Choroid plexus epithelial cell (primary cell): ENCODE measurements around the gene STYX.

Experiments used
- DNase-seq: peaks from one replicate; pipeline ENCODE4 v3.0.0-alpha.2; 2010; ENCODE audit warnings: low read depth
- H3K4me3 ChIP-seq: 2 replicates; pipeline ENCODE4 v1.5.1; 2011; ENCODE audit warnings: low read depth, mild to moderate bottlenecking, control low read depth, low read length, moderate library complexity
- CTCF ChIP-seq: conservative IDR thresholded peaks from 2 replicates; pipeline ENCODE4 v1.5.1; 2011; ENCODE audit warnings: low read depth, mild to moderate bottlenecking, control low read depth, inconsistent platforms, low read length, moderate library complexity

STYX gene

GRCh38 chr14:52729925-52730708 lies at the start of gene STYX:
Gene STYX (plus strand): TSS chr14:52730166. CDS start chr14:52730475, 309 bp downstream.
- H3K4me3 ChIP-seq = peak within 1 kb of the TSS; percentile 75
- DNase-seq = peak; percentile 99
- no peak for TF ChIP-seq CTCF

GRCh38 chr14:52683985-52684520 lies 45.9 kb upstream of the STYX start:
- TF ChIP-seq CTCF = no peak
- no peak overlapping the region for H3K4me3 ChIP-seq

GRCh38 chr14:52686176-52686575 lies 43.8 kb upstream of the STYX start:
- TF ChIP-seq CTCF = no peak
- no peak for DNase-seq
- no peak overlapping the region for H3K4me3 ChIP-seq

More at GRCh38 chr14:52683985-52684520, 45.9 kb upstream of the STYX start:
- DNase-seq = peak; percentile 48

GRCh38 chr14:52690983-52691760 lies 38.8 kb upstream of the STYX start:
- no peak for DNase-seq
- no peak overlapping the region for H3K4me3 ChIP-seq
- no peak for TF ChIP-seq CTCF

GRCh38 chr14:52692248-52692962 lies 37.6 kb upstream of the STYX start:
- no peak for TF ChIP-seq CTCF
- peak; percentile 57 for DNase-seq

GRCh38 chr14:52693036-52693435 lies 36.9 kb upstream of the STYX start:
- H3K4me3 ChIP-seq = no peak overlapping the region

More at GRCh38 chr14:52692248-52692962, 37.6 kb upstream of the STYX start:
- H3K4me3 ChIP-seq = no peak overlapping the region

More at GRCh38 chr14:52693036-52693435, 36.9 kb upstream of the STYX start:
- DNase-seq = no peak
- TF ChIP-seq CTCF = no peak
